ENCODE results near the gene MAPT. TPM values are rescaled to one million over a fixed set of nuclear protein-coding genes. Genes with fewer than 3 reads are reported as not detected.
A peak's percentile ranks its signal among the peaks of the same experiment; 100 is the strongest.

MAPT gene
- total and polyA plus RNA-seq, 2 of the 13 experiments (the other 11 are each of a cell fraction or from before 2014, with no cell fraction given) = 2.1 to 2.8 TPM

DNA sequence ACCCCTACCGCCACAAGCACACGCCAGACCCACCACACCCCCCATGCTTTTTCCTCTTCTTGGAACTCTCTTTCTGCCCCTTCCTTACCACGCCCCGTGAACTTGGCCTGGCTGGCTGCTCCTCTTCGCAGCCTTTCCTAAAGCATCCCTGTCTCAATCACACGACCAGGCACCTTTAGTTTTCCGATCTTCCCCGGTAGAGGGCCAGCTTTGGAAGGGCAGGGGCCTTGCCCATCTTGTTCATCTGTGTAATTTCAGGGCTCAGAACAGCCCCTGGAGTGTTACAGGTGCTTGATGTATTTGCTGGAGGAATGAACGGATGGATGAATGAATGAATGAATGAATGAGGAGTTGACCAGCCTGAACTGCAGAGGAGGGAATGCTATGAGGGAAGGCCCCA, 45.9 kb upstream of the MAPT start:
- Histone ChIP-seq H3K36me3 (replicated peaks in 1 of 2; ENCODE audit: control insufficient read depth in 1 of 2, insufficient read depth in 2 of 2, low read length in 2 of 2) (no peaks in the 10 kb centered on the region), H3K4me3 (replicated peaks in 1 of 3; ENCODE audit: insufficient read depth in 1 of 3, low read depth in 2 of 3, low read length in 3 of 3) (no peak overlapping the region), H3K4me2 (ENCODE audit: low read depth, low read length) (no peak overlapping the region), H3K27me3 (ENCODE audit: control insufficient read depth in 1 of 2, insufficient read depth in 2 of 2, low read length in 2 of 2) (peaks cover 15 to 85% of the 10 kb centered on the region in 2 experiments; a peak in 3 of 5 replicates), H3K9ac (ENCODE audit: insufficient read depth, low read depth, low read length) (no peak overlapping the region), H3K27ac (ENCODE audit: extremely low read length, insufficient read depth, low read length) (no peak overlapping the region), H3K4me1 (ENCODE audit: insufficient read depth, low read length) (no peaks in the 10 kb centered on the region), H3K79me2 (ENCODE audit: insufficient read depth, low read length) (no peaks in the 10 kb centered on the region), H2AFZ (ENCODE audit: low read length) (no peak overlapping the region), H3K9me3 (ENCODE audit: low read length) (no peaks in the 10 kb centered on the region), H4K20me1 (ENCODE audit: insufficient read depth, low read length) (no peaks in the 10 kb centered on the region)
- TF ChIP-seq, protein P1, sequence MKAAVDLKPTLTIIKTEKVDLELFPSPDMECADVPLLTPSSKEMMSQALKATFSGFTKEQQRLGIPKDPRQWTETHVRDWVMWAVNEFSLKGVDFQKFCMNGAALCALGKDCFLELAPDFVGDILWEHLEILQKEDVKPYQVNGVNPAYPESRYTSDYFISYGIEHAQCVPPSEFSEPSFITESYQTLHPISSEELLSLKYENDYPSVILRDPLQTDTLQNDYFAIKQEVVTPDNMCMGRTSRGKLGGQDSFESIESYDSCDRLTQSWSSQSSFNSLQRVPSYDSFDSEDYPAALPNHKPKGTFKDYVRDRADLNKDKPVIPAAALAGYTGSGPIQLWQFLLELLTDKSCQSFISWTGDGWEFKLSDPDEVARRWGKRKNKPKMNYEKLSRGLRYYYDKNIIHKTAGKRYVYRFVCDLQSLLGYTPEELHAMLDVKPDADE (CRISPR knock-in tag; IDR thresholded peaks at IDR 0.05) = no peak
- TF ChIP-seq ZFX (CRISPR knock-in tag; IDR thresholded peaks at IDR 0.05; ENCODE audit: low read depth) (peak; percentile 37; the same call in 1 of the 2 replicates), ERF (CRISPR knock-in tag; IDR thresholded peaks at IDR 0.05) (no peak)
- ChIA-PET CTCF (ENCODE audit: low intra/inter-chr PET ratio, low total read pairs) (no interaction called here), POLR2A (no interaction called here)
- BruUV-seq (replicated peaks) = no TSS peak
- peak; percentile 5; the same call in 1 of the 3 replicates for ATAC-seq
- no peak for DNase-seq (ENCODE audit: low spot score)
- no peak for FAIRE-seq
- WGBS (ENCODE audit: low lambda C conversion rate) = 19% methylated on average over 9 of the region's 9 CpGs
- in situ Hi-C loops (cut with HindIII; ENCODE audit: extremely low pct_ligation_motif_present, low pct_unique_long_range_greater_than_20kb) = no loop called here
- intact Hi-C loops (cut with micrococcal nuclease; ENCODE audit: unreplicated experiment) = no loop called here

DNA sequence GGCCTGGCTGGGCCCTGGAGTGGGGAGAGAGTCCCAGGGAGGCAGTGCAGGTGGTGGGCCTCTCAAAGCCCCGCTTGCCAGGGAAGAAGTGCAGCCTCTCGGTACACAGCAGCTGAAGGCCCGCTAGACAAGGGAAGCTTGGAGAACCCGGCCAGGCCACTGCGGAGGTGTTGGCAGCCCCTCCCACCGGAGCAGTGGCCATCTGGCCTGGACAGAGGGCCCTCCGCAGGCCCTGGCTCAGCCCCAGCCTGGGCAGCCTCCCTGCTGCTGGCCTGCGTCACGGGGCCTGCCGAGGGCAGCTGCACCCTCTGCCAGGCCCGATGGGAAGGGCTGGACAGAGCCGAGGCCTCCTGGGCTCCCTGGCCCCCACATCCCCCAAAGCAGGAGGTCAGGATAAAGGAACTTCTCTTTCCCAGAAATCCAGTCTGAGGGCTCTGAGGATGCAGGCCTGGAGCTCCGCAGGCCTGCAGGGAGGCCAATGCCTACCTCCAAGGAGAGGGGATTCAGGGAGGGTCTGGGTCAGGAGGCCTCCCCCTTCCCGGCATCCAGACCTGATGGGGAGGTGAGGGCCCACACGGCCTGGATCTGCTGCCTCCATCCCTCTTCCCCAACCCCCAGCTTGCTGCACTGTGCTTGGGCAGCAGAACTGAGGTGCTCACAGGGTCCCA, 45.4 kb upstream of the MAPT start:
- in situ Hi-C loops (cut with HindIII; ENCODE audit: extremely low pct_ligation_motif_present, low pct_unique_long_range_greater_than_20kb) = no loop called here
- WGBS (ENCODE audit: low lambda C conversion rate) = 5% methylated on average over 8 of the region's 15 CpGs
- no peak for DNase-seq (ENCODE audit: low spot score)
- peak; percentile 17 for ATAC-seq
- H3K4me1 ChIP-seq (ENCODE audit: insufficient read depth, low read length) = no peaks in the 10 kb centered on the region
- H3K27ac ChIP-seq (ENCODE audit: extremely low read length, insufficient read depth, low read length) = no peak overlapping the region
- H3K27me3 ChIP-seq (ENCODE audit: control insufficient read depth in 1 of 2, insufficient read depth in 2 of 2, low read length in 2 of 2) = peaks cover 14 to 79% of the 10 kb centered on the region in 2 experiments; a peak in 3 of 5 replicates
- H3K36me3 ChIP-seq (replicated peaks in 1 of 2; ENCODE audit: control insufficient read depth in 1 of 2, insufficient read depth in 2 of 2, low read length in 2 of 2) = no peaks in the 10 kb centered on the region
- no peak overlapping the region for H3K9ac ChIP-seq (ENCODE audit: insufficient read depth, low read depth, low read length)
- H3K79me2 ChIP-seq (ENCODE audit: insufficient read depth, low read length) = no peaks in the 10 kb centered on the region
- no peak overlapping the region for H3K4me3 ChIP-seq (replicated peaks in 1 of 3; ENCODE audit: insufficient read depth in 1 of 3, low read depth in 2 of 3, low read length in 3 of 3)
- ChIA-PET POLR2A (no interaction called here), CTCF (ENCODE audit: low intra/inter-chr PET ratio, low total read pairs) (interaction anchor here (0.8 kb wide), 1 partner anchor 209 kb away, joined by 3 read pairs; no protein-coding TSS in a partner anchor)
- no TSS peak for BruUV-seq (replicated peaks)
- no peak overlapping the region for H2AFZ ChIP-seq (ENCODE audit: low read length)
- H4K20me1 ChIP-seq (ENCODE audit: insufficient read depth, low read length) = no peaks in the 10 kb centered on the region
- FAIRE-seq = no peak
- no peaks in the 10 kb centered on the region for H3K9me3 ChIP-seq (ENCODE audit: low read length)
- TF ChIP-seq, protein P2, sequence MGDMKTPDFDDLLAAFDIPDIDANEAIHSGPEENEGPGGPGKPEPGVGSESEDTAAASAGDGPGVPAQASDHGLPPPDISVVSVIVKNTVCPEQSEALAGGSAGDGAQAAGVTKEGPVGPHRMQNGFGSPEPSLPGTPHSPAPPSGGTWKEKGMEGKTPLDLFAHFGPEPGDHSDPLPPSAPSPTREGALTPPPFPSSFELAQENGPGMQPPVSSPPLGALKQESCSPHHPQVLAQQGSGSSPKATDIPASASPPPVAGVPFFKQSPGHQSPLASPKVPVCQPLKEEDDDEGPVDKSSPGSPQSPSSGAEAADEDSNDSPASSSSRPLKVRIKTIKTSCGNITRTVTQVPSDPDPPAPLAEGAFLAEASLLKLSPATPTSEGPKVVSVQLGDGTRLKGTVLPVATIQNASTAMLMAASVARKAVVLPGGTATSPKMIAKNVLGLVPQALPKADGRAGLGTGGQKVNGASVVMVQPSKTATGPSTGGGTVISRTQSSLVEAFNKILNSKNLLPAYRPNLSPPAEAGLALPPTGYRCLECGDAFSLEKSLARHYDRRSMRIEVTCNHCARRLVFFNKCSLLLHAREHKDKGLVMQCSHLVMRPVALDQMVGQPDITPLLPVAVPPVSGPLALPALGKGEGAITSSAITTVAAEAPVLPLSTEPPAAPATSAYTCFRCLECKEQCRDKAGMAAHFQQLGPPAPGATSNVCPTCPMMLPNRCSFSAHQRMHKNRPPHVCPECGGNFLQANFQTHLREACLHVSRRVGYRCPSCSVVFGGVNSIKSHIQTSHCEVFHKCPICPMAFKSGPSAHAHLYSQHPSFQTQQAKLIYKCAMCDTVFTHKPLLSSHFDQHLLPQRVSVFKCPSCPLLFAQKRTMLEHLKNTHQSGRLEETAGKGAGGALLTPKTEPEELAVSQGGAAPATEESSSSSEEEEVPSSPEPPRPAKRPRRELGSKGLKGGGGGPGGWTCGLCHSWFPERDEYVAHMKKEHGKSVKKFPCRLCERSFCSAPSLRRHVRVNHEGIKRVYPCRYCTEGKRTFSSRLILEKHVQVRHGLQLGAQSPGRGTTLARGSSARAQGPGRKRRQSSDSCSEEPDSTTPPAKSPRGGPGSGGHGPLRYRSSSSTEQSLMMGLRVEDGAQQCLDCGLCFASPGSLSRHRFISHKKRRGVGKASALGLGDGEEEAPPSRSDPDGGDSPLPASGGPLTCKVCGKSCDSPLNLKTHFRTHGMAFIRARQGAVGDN (CRISPR knock-in tag; IDR thresholded peaks at IDR 0.05) = peak; percentile 22; the same call in 1 of the 2 replicates
- no peak for TF ChIP-seq ZNF10 (CRISPR knock-in tag; IDR thresholded peaks at IDR 0.05; ENCODE audit: borderline replicate concordance, low read depth)
- TF ChIP-seq ZSCAN21 (CRISPR knock-in tag; IDR thresholded peaks at IDR 0.05; ENCODE audit: borderline replicate concordance) = 0 out of 2 replicates have a peak, but pooled peaks have one; percentile 26
- intact Hi-C loops (cut with micrococcal nuclease; ENCODE audit: unreplicated experiment) = no loop called here
- H3K4me2 ChIP-seq (ENCODE audit: low read depth, low read length) = no peak overlapping the region

All from HepG2 (cell line).